MM.1S (cell line): ENCODE results near the gene GATAD2A.

Source experiments
- EZH2 ChIP-seq: fragments of 300-600 bp; sonication (generic); optimal IDR thresholded peaks from 2 replicates; pipeline ENCODE3; 2017; ENCODE audit warnings: low read depth, mild to moderate bottlenecking, antibody characterized with exemption, low read length, mixed read lengths
- EZH2phosphoT487 ChIP-seq: fragments of 300-600 bp; sonication (generic); IDR thresholded peaks from 2 replicates; pipeline ENCODE4 v1.6.1; 2018; ENCODE audit warnings: antibody characterized with exemption, low read length
- TF ChIP-seq, protein P1 (sequence below): fragments of 300-600 bp; sonication (generic); IDR thresholded peaks from 2 replicates; pipeline ENCODE4 v1.5.1; 2016; ENCODE audit warnings: antibody characterized with exemption, low read length, mixed read lengths

DNA sequence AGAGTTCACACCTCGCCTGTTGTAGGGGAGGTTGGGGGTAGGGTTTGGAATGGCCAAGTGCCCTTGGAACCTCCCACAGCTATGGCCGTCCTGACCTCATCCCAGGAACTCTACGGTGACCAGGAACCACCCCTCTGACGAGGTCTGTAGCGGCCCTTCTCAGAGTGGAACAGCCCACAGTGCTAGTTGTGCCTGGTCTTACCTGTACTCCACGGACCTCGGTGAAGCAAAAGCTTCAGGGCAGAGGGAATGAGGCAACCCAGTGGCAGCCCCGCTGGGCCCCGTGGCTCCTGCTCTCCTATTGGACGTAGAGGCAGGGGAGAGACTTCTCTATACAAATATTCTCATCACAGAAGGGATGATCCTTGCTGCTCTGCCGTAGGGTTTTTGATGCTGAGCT, 102.7 kb downstream of the GATAD2A start:
- TF ChIP-seq EZH2phosphoT487, result no peak
- TF ChIP-seq, protein P1, sequence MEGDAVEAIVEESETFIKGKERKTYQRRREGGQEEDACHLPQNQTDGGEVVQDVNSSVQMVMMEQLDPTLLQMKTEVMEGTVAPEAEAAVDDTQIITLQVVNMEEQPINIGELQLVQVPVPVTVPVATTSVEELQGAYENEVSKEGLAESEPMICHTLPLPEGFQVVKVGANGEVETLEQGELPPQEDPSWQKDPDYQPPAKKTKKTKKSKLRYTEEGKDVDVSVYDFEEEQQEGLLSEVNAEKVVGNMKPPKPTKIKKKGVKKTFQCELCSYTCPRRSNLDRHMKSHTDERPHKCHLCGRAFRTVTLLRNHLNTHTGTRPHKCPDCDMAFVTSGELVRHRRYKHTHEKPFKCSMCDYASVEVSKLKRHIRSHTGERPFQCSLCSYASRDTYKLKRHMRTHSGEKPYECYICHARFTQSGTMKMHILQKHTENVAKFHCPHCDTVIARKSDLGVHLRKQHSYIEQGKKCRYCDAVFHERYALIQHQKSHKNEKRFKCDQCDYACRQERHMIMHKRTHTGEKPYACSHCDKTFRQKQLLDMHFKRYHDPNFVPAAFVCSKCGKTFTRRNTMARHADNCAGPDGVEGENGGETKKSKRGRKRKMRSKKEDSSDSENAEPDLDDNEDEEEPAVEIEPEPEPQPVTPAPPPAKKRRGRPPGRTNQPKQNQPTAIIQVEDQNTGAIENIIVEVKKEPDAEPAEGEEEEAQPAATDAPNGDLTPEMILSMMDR, result no peak
- TF ChIP-seq EZH2, result no peak
